ENCODE results near the gene STARD10. TPM values are rescaled to one million over a fixed set of nuclear protein-coding genes. Genes with fewer than 3 reads are reported as not detected.

Gene STARD10
- total and polyA plus RNA-seq, 11 donors, result 35.2 to 237 (median 55.2) TPM

- no peak overlapping the region for H3K4me3 ChIP-seq
- ATAC-seq, result no peak
- peaks cover 0 to 93% (median 55%) of the 10 kb centered on the region in 9 donors for H3K36me3 ChIP-seq
- no peak for TF ChIP-seq CTCF (IDR thresholded peaks at IDR 0.05)
- no peak for TF ChIP-seq POLR2A (IDR thresholded peaks at IDR 0.05)
- DNase-seq, result no peak
- 84 to 90% (median 88%) methylated on average over 7 of the region's 7 CpGs for WGBS, 4 donors
- H3K27ac ChIP-seq, result peak overlapping the region in 10 of 12 donors; percentile 53 to 84 (median 62)
- intact Hi-C loops (cut with DNase I), result no loop called here
- peaks cover 0 to 56% (median 43%) of the 10 kb centered on the region in 12 donors for H3K4me1 ChIP-seq
- H3K9me3 ChIP-seq, result no peaks in the 10 kb centered on the region
- no peaks in the 10 kb centered on the region for H3K27me3 ChIP-seq
Measured at GRCh38 chr11:72841397-72841796, 47.5 kb upstream of the STARD10 start.

GRCh38 chr11:72840780-72841179 is 46.9 kb upstream of the STARD10 start:
- no peaks in the 10 kb centered on the region for H3K9me3 ChIP-seq
- DNase-seq, result no peak
- H3K36me3 ChIP-seq, result peaks cover 0 to 87% (median 54%) of the 10 kb centered on the region in 9 donors
- peak overlapping the region in 1 of 12 donors; percentile 61 for H3K27ac ChIP-seq
- H3K4me1 ChIP-seq, result peaks cover 0 to 62% (median 50%) of the 10 kb centered on the region in 12 donors
- TF ChIP-seq POLR2A (IDR thresholded peaks at IDR 0.05) (no peak), CTCF (IDR thresholded peaks at IDR 0.05) (no peak)
- intact Hi-C loops (cut with DNase I), result no loop called here
- WGBS, 4 donors, result 95 to 98% (median 97%) methylated on average over 4 of the region's 4 CpGs
- H3K27me3 ChIP-seq, result no peaks in the 10 kb centered on the region
- ATAC-seq, result no peak
- no peak overlapping the region for H3K4me3 ChIP-seq

GRCh38 chr11:72838691-72839305 is 45.0 kb upstream of the STARD10 start:
- no peak for ATAC-seq
- Histone ChIP-seq H3K4me1 (peaks cover 17 to 72% (median 58%) of the 10 kb centered on the region in 12 donors), H3K4me3 (no peak overlapping the region), H3K27me3 (no peaks in the 10 kb centered on the region), H3K9me3 (no peaks in the 10 kb centered on the region), H3K36me3 (peaks cover 0 to 70% (median 54%) of the 10 kb centered on the region in 9 donors), H3K27ac (peak overlapping the region in 6 of 12 donors; percentile 1 to 98 (median 86))
- TF ChIP-seq POLR2A (IDR thresholded peaks at IDR 0.05) (no peak), CTCF (IDR thresholded peaks at IDR 0.05) (no peak)
- DNase-seq, result no peak
- intact Hi-C loops (cut with DNase I), result loop anchor here in 4 of 10 donors (10.0 kb wide), 1 partner anchor 306 kb away; the partner anchor contains the start of gene FCHSD2 (in 4 of the 4)
- 57 to 72% (median 61%) methylated on average over 4 of the region's 4 CpGs for WGBS, 4 donors

GRCh38 chr11:72836111-72836510 is 42.3 kb upstream of the STARD10 start:
- intact Hi-C loops (cut with DNase I), result loop anchor here in 4 of 10 donors (10.0 kb wide), 1 partner anchor 309 kb away; the partner anchor contains the start of gene FCHSD2 (in 4 of the 4)
- WGBS, 4 donors, result 16 to 29% (median 24%) methylated on average over 4 of the region's 4 CpGs
- peak overlapping the region; percentile 80 to 98 (median 90) for H3K27ac ChIP-seq
- no peaks in the 10 kb centered on the region for H3K27me3 ChIP-seq
- ATAC-seq (peak; percentile 35 to 65 (median 50)), DNase-seq (peak; percentile 80 to 92 (median 88))
- no peaks in the 10 kb centered on the region for H3K9me3 ChIP-seq
- TF ChIP-seq POLR2A (IDR thresholded peaks at IDR 0.05) (no peak), CTCF (IDR thresholded peaks at IDR 0.05) (no peak)
- peaks cover 36 to 81% (median 65%) of the 10 kb centered on the region in 12 donors for H3K4me1 ChIP-seq
- H3K36me3 ChIP-seq, result peaks cover 0 to 60% (median 32%) of the 10 kb centered on the region in 9 donors
- no peak overlapping the region for H3K4me3 ChIP-seq

Data from heart left ventricle (tissue), 16 donors.